ENCODE results near the gene NRARP. TPM values are rescaled to one million over a fixed set of nuclear protein-coding genes. Genes with fewer than 3 reads are reported as not detected.

The NRARP gene
- total and polyA plus RNA-seq, 8 donors = 1.2 to 323 (median 3.5) TPM

- peaks cover 19 to 35% (median 33%) of the 10 kb centered on the region in 4 donors for H3K4me1 ChIP-seq
- H3K27me3 ChIP-seq = no peaks in the 10 kb centered on the region
- intact Hi-C loops (cut with DNase I; ENCODE audit: low total_unique reads) = no loop called here
- TF ChIP-seq POLR2A (IDR thresholded peaks at IDR 0.05) = no peak
- TF ChIP-seq POLR2AphosphoS5 (IDR thresholded peaks at IDR 0.05) = no peak
- TF ChIP-seq EP300 (IDR thresholded peaks at IDR 0.05) = no peak
- TF ChIP-seq, protein P1, sequence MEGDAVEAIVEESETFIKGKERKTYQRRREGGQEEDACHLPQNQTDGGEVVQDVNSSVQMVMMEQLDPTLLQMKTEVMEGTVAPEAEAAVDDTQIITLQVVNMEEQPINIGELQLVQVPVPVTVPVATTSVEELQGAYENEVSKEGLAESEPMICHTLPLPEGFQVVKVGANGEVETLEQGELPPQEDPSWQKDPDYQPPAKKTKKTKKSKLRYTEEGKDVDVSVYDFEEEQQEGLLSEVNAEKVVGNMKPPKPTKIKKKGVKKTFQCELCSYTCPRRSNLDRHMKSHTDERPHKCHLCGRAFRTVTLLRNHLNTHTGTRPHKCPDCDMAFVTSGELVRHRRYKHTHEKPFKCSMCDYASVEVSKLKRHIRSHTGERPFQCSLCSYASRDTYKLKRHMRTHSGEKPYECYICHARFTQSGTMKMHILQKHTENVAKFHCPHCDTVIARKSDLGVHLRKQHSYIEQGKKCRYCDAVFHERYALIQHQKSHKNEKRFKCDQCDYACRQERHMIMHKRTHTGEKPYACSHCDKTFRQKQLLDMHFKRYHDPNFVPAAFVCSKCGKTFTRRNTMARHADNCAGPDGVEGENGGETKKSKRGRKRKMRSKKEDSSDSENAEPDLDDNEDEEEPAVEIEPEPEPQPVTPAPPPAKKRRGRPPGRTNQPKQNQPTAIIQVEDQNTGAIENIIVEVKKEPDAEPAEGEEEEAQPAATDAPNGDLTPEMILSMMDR (IDR thresholded peaks at IDR 0.05) = no peak
- no peak overlapping the region for H3K27ac ChIP-seq
- DNase-seq = no peak
- 85 to 95% (median 87%) methylated on average over 8 to 22 of the region's 22 CpGs for WGBS, 5 donors
- no peak overlapping the region for H3K4me3 ChIP-seq
- H3K9me3 ChIP-seq = no peaks in the 10 kb centered on the region
- peaks cover 0 to 5% (median 3%) of the 10 kb centered on the region in 4 donors for H3K36me3 ChIP-seq
These were observed 50.4 kb downstream of the NRARP start for GRCh38 chr9:137251490-137252268.

DNA sequence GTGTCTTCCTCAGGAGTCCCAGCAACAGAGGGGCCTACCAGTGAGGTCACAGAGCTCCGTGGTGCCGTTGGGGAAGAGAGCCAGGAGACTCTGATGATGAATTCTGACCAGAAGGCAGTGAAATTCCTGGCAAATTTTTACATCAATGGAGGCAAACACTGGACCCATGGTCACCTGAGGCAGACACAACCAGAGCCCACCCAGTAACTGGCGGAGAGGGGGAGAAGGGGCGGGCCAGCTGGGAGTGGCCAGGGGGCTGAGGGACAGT lies 50.9 kb downstream of the NRARP start, which contains the start of gene STPG3:
Gene STPG3, plus strand, starts transcription at position 93 of the 268 bp plus-strand sequence. Its CDS starts 1 bp downstream, at position 94.
- no peak for DNase-seq
- intact Hi-C loops (cut with DNase I; ENCODE audit: low total_unique reads) = no loop called here
- no peak within 1 kb of the TSS for H3K4me3 ChIP-seq
- 56 to 77% (median 66%) methylated on average over 4 of the region's 4 CpGs for WGBS, 5 donors
- H3K36me3 ChIP-seq = no peaks in the 10 kb centered on the region
- TF ChIP-seq POLR2AphosphoS5 (IDR thresholded peaks at IDR 0.05) (no peak), EP300 (IDR thresholded peaks at IDR 0.05) (no peak)
- no peaks in the 10 kb centered on the region for H3K27me3 ChIP-seq
- peaks cover 13 to 29% (median 27%) of the 10 kb centered on the region in 4 donors for H3K4me1 ChIP-seq
- no peak within 1 kb of the TSS for H3K27ac ChIP-seq
- no peaks in the 10 kb centered on the region for H3K9me3 ChIP-seq

GRCh38 chr9:137250329-137251193 lies 51.5 kb downstream of the NRARP start:
- WGBS, 5 donors = 46 to 60% (median 55%) methylated on average over 12 to 17 of the region's 18 CpGs
- Histone ChIP-seq H3K27ac (no peak overlapping the region), H3K27me3 (no peaks in the 10 kb centered on the region), H3K4me1 (peaks cover 9 to 24% (median 22%) of the 10 kb centered on the region in 4 donors), H3K4me3 (no peak overlapping the region), H3K9me3 (no peaks in the 10 kb centered on the region), H3K36me3 (no peaks in the 10 kb centered on the region)
- TF ChIP-seq EP300 (IDR thresholded peaks at IDR 0.05) (no peak), POLR2AphosphoS5 (IDR thresholded peaks at IDR 0.05) (no peak), POLR2A (IDR thresholded peaks at IDR 0.05) (no peak)
- TF ChIP-seq, protein P1 (IDR thresholded peaks at IDR 0.05) = no peak
- intact Hi-C loops (cut with DNase I; ENCODE audit: low total_unique reads) = no loop called here
- no peak for DNase-seq

Other genes with a start within 250 kb of the NRARP start
- 10 to 100 TPM in 1 of 5 donors, 1 to 10 TPM in 3, not detected in 1; 2.2 to 11.3 (median 6.7) TPM for gene ENTPD2, start 248.2 kb downstream of the NRARP start, total RNA-seq
- 1 to 10 TPM; 2.0 to 4.8 (median 2.9) TPM for gene ENTPD2, start 248.2 kb downstream of the NRARP start, polyA plus RNA-seq
- gene SAPCD2, start 231.7 kb downstream of the NRARP start, total RNA-seq = 10 to 100 TPM in 1 of 5 donors, 1 to 10 TPM in 3, not detected in 1; 2.9 to 84.9 (median 4.4) TPM
- 1 to 10 TPM; 1.7 to 5.0 (median 3.8) TPM for gene SAPCD2, start 231.7 kb downstream of the NRARP start, polyA plus RNA-seq
- gene UAP1L1, start 224.8 kb downstream of the NRARP start, total RNA-seq = 10 to 100 TPM in 3 of 5 donors, 1 to 10 TPM in 2; 4.6 to 95.6 (median 22.8) TPM
- 1 to 10 TPM; 4.1 to 7.4 (median 6.0) TPM for gene UAP1L1, start 224.8 kb downstream of the NRARP start, polyA plus RNA-seq
- 100 to 1,000 TPM in 1 of 5 donors, 10 to 100 TPM in 3, 1 to 10 TPM in 1; 4.7 to 167 (median 44.6) TPM for gene MAN1B1, start 215.3 kb downstream of the NRARP start, total RNA-seq
- gene MAN1B1, start 215.3 kb downstream of the NRARP start, polyA plus RNA-seq = 10 to 100 TPM; 22.8 to 52.6 (median 35.0) TPM
- gene DPP7, start 187.5 kb downstream of the NRARP start, total RNA-seq = 100 to 1,000 TPM in 3 of 5 donors, 10 to 100 TPM in 2; 25.9 to 251 (median 103) TPM
- gene DPP7, start 187.5 kb downstream of the NRARP start, polyA plus RNA-seq = 100 to 1,000 TPM; 325 to 346 (median 338) TPM
- gene GRIN1, start 163.1 kb downstream of the NRARP start, total RNA-seq = under 1 TPM in 1 of 5 donors, not detected in 4; 0.55 TPM
- under 1 TPM in 2 of 3 donors, not detected in 1; 0.25 to 0.31 TPM for gene GRIN1, start 163.1 kb downstream of the NRARP start, polyA plus RNA-seq
- gene LRRC26, start 132.2 kb downstream of the NRARP start, total RNA-seq = 100 to 1,000 TPM in 1 of 5 donors, 10 to 100 TPM in 1, 1 to 10 TPM in 1, not detected in 2; 2.6 to 440 (median 11.2) TPM
- 1 to 10 TPM in 2 of 3 donors, under 1 TPM in 1; 1.00 to 7.7 (median 3.7) TPM for gene LRRC26, start 132.2 kb downstream of the NRARP start, polyA plus RNA-seq
- not detected for gene TMEM210, start 130.2 kb downstream of the NRARP start, total RNA-seq
- gene TMEM210, start 130.2 kb downstream of the NRARP start, polyA plus RNA-seq = not detected
- 100 to 1,000 TPM in 1 of 5 donors, 10 to 100 TPM in 4; 35.8 to 147 (median 42.9) TPM for gene ANAPC2, start 113.7 kb downstream of the NRARP start, total RNA-seq
- gene ANAPC2, start 113.7 kb downstream of the NRARP start, polyA plus RNA-seq = 10 to 100 TPM; 26.1 to 45.0 (median 40.7) TPM
- gene SSNA1, start 113.6 kb downstream of the NRARP start, total RNA-seq = 100 to 1,000 TPM in 2 of 5 donors, 10 to 100 TPM in 3; 28.1 to 154 (median 81.4) TPM
- 100 to 1,000 TPM; 118 to 146 (median 135) TPM for gene SSNA1, start 113.6 kb downstream of the NRARP start, polyA plus RNA-seq
- 100 to 1,000 TPM in 1 of 5 donors, 10 to 100 TPM in 3, 1 to 10 TPM in 1; 8.8 to 161 (median 25.0) TPM for gene TPRN, start 101.5 kb downstream of the NRARP start, total RNA-seq
- 10 to 100 TPM; 23.5 to 36.9 (median 24.3) TPM for gene TPRN, start 101.5 kb downstream of the NRARP start, polyA plus RNA-seq
- gene TMEM203, start 96.6 kb downstream of the NRARP start, total RNA-seq = 10 to 100 TPM; 20.6 to 33.5 (median 28.0) TPM
- 10 to 100 TPM; 29.3 to 37.0 (median 35.6) TPM for gene TMEM203, start 96.6 kb downstream of the NRARP start, polyA plus RNA-seq
- 100 to 1,000 TPM in 1 of 5 donors, 10 to 100 TPM in 2, 1 to 10 TPM in 1, under 1 TPM in 1; 0.89 to 105 (median 15.5) TPM for gene NDOR1, start 96.6 kb downstream of the NRARP start, total RNA-seq
- 1 to 10 TPM; 4.6 to 9.5 (median 6.4) TPM for gene NDOR1, start 96.6 kb downstream of the NRARP start, polyA plus RNA-seq
- 10 to 100 TPM in 1 of 5 donors, 1 to 10 TPM in 2, under 1 TPM in 1, not detected in 1; 0.45 to 18.7 (median 3.3) TPM for gene RNF208, start 80.0 kb downstream of the NRARP start, total RNA-seq
- 10 to 100 TPM; 11.8 to 13.9 (median 13.9) TPM for gene RNF208, start 80.0 kb downstream of the NRARP start, polyA plus RNA-seq
- 1 to 10 TPM in 1 of 5 donors, under 1 TPM in 1, not detected in 3; 0.92 to 3.6 TPM for gene CYSRT1, start 77.1 kb downstream of the NRARP start, total RNA-seq
- 10 to 100 TPM in 1 of 3 donors, 1 to 10 TPM in 2; 2.7 to 47.3 (median 3.4) TPM for gene CYSRT1, start 77.1 kb downstream of the NRARP start, polyA plus RNA-seq
- not detected for gene RNF224, start 74.8 kb downstream of the NRARP start, total RNA-seq
- 1 to 10 TPM in 1 of 3 donors, not detected in 2; 1.0 TPM for gene RNF224, start 74.8 kb downstream of the NRARP start, polyA plus RNA-seq
- under 1 TPM in 1 of 5 donors, not detected in 4; 0.18 TPM for gene SLC34A3, start 71.4 kb downstream of the NRARP start, total RNA-seq
- under 1 TPM in 1 of 3 donors, not detected in 2; 0.53 TPM for gene SLC34A3, start 71.4 kb downstream of the NRARP start, polyA plus RNA-seq
- 100 to 1,000 TPM in 4 of 5 donors, 10 to 100 TPM in 1; 69.4 to 170 (median 115) TPM for gene TUBB4B, start 61.0 kb downstream of the NRARP start, total RNA-seq
- 100 to 1,000 TPM; 188 to 292 (median 215) TPM for gene TUBB4B, start 61.0 kb downstream of the NRARP start, polyA plus RNA-seq
- not detected for gene STPG3, start 51.0 kb downstream of the NRARP start, total RNA-seq
- gene STPG3, start 51.0 kb downstream of the NRARP start, polyA plus RNA-seq = not detected
- gene NELFB, start 46.9 kb downstream of the NRARP start, total RNA-seq = 100 to 1,000 TPM in 1 of 5 donors, 10 to 100 TPM in 4; 11.2 to 134 (median 44.9) TPM
- 10 to 100 TPM; 29.0 to 38.0 (median 34.2) TPM for gene NELFB, start 46.9 kb downstream of the NRARP start, polyA plus RNA-seq
- 100 to 1,000 TPM in 1 of 5 donors, 10 to 100 TPM in 3, 1 to 10 TPM in 1; 9.9 to 180 (median 29.9) TPM for gene TOR4A, start 24.5 kb downstream of the NRARP start, total RNA-seq
- 1 to 10 TPM; 5.9 to 8.9 (median 6.0) TPM for gene TOR4A, start 24.5 kb downstream of the NRARP start, polyA plus RNA-seq
- 100 to 1,000 TPM in 1 of 5 donors, 10 to 100 TPM in 4; 12.9 to 105 (median 28.1) TPM for gene EXD3, start 120.9 kb upstream of the NRARP start, total RNA-seq
- gene EXD3, start 120.9 kb upstream of the NRARP start, polyA plus RNA-seq = 10 to 100 TPM; 17.4 to 27.3 (median 20.7) TPM
- gene NOXA1, start 121.1 kb upstream of the NRARP start, total RNA-seq = 10 to 100 TPM in 2 of 5 donors, 1 to 10 TPM in 3; 3.5 to 43.2 (median 8.3) TPM
- 10 to 100 TPM; 14.4 to 20.5 (median 15.1) TPM for gene NOXA1, start 121.1 kb upstream of the NRARP start, polyA plus RNA-seq
- gene ENTPD8, start 139.1 kb upstream of the NRARP start, total RNA-seq = 10 to 100 TPM in 2 of 5 donors, 1 to 10 TPM in 1, under 1 TPM in 2; 0.89 to 37.9 (median 5.9) TPM
- gene ENTPD8, start 139.1 kb upstream of the NRARP start, polyA plus RNA-seq = 10 to 100 TPM in 1 of 3 donors, 1 to 10 TPM in 2; 2.8 to 16.2 (median 7.6) TPM
- 10 to 100 TPM; 11.7 to 84.9 (median 56.6) TPM for gene NSMF, start 157.1 kb upstream of the NRARP start, total RNA-seq
- gene NSMF, start 157.1 kb upstream of the NRARP start, polyA plus RNA-seq = 10 to 100 TPM; 20.3 to 45.4 (median 28.9) TPM
- gene PNPLA7, start 248.1 kb upstream of the NRARP start, total RNA-seq = 10 to 100 TPM in 4 of 5 donors, 1 to 10 TPM in 1; 3.5 to 51.3 (median 21.4) TPM
- gene PNPLA7, start 248.1 kb upstream of the NRARP start, polyA plus RNA-seq = 10 to 100 TPM in 2 of 3 donors, 1 to 10 TPM in 1; 9.2 to 15.6 (median 14.1) TPM
- gene MRPL41, start 249.6 kb upstream of the NRARP start, total RNA-seq = 100 to 1,000 TPM in 1 of 5 donors, 10 to 100 TPM in 4; 23.3 to 282 (median 88.1) TPM
- gene MRPL41, start 249.6 kb upstream of the NRARP start, polyA plus RNA-seq = 100 to 1,000 TPM; 115 to 183 (median 181) TPM